Ovary (tissue), 3 donors: ENCODE measurements around the gene KBTBD12.

ENCODE experiments used
- EP300 ChIP-seq: sonication (generic); formaldehyde crosslinking; IDR thresholded peaks from one replicate; pipeline ENCODE4 v1.6.1; 2017; ENCODE audit warnings: antibody characterized with exemption
- POLR2A ChIP-seq: fragments of 450-650 bp; IDR thresholded peaks from one replicate; pipeline ENCODE4 v1.6.1; 2017; ENCODE audit warnings: antibody characterized with exemption, mild to moderate bottlenecking, moderate library complexity
- TF ChIP-seq, protein P1 (sequence below), 3 donors: fragments of 450-650 bp in 2 of 3; fragments of 200-600 bp in 1 of 3; IDR thresholded peaks; one replicate each; pipeline versions ENCODE4 v1.5.1 to v1.8.0; 2016 to 2022; ENCODE audit warnings: antibody characterized with exemption in 3 of 3, mild to moderate bottlenecking in 1 of 3
- donor health status: DM: no; HTN: no; CAD: no.

- TF ChIP-seq, protein P1, sequence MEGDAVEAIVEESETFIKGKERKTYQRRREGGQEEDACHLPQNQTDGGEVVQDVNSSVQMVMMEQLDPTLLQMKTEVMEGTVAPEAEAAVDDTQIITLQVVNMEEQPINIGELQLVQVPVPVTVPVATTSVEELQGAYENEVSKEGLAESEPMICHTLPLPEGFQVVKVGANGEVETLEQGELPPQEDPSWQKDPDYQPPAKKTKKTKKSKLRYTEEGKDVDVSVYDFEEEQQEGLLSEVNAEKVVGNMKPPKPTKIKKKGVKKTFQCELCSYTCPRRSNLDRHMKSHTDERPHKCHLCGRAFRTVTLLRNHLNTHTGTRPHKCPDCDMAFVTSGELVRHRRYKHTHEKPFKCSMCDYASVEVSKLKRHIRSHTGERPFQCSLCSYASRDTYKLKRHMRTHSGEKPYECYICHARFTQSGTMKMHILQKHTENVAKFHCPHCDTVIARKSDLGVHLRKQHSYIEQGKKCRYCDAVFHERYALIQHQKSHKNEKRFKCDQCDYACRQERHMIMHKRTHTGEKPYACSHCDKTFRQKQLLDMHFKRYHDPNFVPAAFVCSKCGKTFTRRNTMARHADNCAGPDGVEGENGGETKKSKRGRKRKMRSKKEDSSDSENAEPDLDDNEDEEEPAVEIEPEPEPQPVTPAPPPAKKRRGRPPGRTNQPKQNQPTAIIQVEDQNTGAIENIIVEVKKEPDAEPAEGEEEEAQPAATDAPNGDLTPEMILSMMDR (IDR thresholded peaks at IDR 0.05): no peak
- TF ChIP-seq POLR2A (no peak), EP300 (no peak)
These were observed 28.1 kb upstream of the KBTBD12 start for GRCh38 chr3:127886956-127887231.
